ENCODE results near the gene ESR2.
A peak's percentile ranks its signal among the peaks of the same experiment; 100 is the strongest.

The ESR2 gene

DNA sequence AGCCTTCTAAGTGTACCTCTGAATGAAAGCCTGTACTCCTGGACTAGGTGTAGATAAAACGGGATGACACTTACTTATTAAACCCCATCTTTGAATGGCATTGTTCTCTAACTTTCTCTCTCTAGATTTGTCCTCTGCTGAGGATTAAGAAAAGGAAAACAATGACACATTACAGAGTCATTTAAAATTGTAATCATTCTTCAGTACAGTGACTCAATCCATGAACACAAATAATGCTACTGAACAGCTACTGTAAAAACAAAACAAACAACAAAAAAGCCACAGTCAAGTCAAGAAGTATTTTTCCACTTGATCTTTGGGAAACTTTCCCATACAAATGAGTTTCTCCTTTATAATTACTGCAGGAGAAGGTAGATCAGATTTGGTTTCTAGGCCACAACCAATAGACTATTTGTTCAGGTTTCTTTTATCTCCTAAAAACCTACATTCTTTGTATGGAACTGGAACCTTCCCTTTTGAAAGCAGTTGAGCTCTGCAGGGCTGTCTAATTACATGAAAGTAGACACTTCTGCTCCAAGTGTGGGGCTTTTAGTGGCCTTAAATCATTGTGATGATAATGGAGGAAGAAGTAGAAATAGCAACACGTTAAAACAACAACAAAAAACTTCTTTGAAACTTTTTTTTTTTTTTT is 219.1 kb downstream of the ESR2 start:
- Histone ChIP-seq H3K23ac (ENCODE audit: low read depth, low read length, poor library complexity) (no peak overlapping the region), H2BK120ac (ENCODE audit: low read depth, low read length) (no peak overlapping the region), H2AK5ac (ENCODE audit: low read depth, low read length) (no peak overlapping the region), H2BK5ac (ENCODE audit: low read length) (no peak overlapping the region), H3K4ac (ENCODE audit: low read length) (no peak overlapping the region), H2AFZ (ENCODE audit: low read length) (no peak overlapping the region), H3K9ac (ENCODE audit: low read depth, low read length, poor library complexity) (no peak overlapping the region), H3K18ac (ENCODE audit: low read length) (no peak overlapping the region), H4K8ac (ENCODE audit: low read depth, low read length) (no peak overlapping the region), H3K4me3 (ENCODE audit: low read length in 2 of 2) (no peak overlapping the region), H3K27me3 (ENCODE audit: control insufficient read depth in 3 of 3, insufficient read depth in 3 of 3, low read depth in 1 of 3, low read length in 3 of 3) (no peaks in the 10 kb centered on the region), H3K27ac (replicated peaks; ENCODE audit: low read length) (peak overlapping the region; percentile 16), H2BK12ac (ENCODE audit: low read length) (no peak overlapping the region), H3K14ac (ENCODE audit: low read length) (no peak overlapping the region), H3K4me2 (ENCODE audit: insufficient read depth, low read length, poor library complexity, severe bottlenecking) (no peak overlapping the region), H3K9me3 (replicated peaks in 1 of 2; ENCODE audit: control insufficient read depth in 2 of 2, insufficient read depth in 1 of 2, low read depth in 1 of 2, low read length in 2 of 2) (no peaks in the 10 kb centered on the region), H3K79me1 (ENCODE audit: low read depth, low read length) (no peaks in the 10 kb centered on the region), H4K91ac (ENCODE audit: low read depth, low read length, poor library complexity) (no peak overlapping the region), H3K36me3 (replicated peaks in 1 of 2; ENCODE audit: control insufficient read depth in 2 of 2, insufficient read depth in 2 of 2, low read length in 2 of 2) (peaks cover 10 to 99% of the 10 kb centered on the region in 2 donors), H2BK15ac (ENCODE audit: low read length) (no peak overlapping the region), H3K4me1 (ENCODE audit: control insufficient read depth in 2 of 2, insufficient read depth in 1 of 2, low read depth in 1 of 2, low read length in 2 of 2) (no peaks in the 10 kb centered on the region)
- no peak for DNase-seq (ENCODE audit: low spot score)
- no CpG with 5 or more reads among the region's 2 CpGs for WGBS, 2 donors (ENCODE audit: extremely low coverage in 2 of 2, insufficient read length in 2 of 2, insufficient replicate concordance in 1 of 2)

DNA sequence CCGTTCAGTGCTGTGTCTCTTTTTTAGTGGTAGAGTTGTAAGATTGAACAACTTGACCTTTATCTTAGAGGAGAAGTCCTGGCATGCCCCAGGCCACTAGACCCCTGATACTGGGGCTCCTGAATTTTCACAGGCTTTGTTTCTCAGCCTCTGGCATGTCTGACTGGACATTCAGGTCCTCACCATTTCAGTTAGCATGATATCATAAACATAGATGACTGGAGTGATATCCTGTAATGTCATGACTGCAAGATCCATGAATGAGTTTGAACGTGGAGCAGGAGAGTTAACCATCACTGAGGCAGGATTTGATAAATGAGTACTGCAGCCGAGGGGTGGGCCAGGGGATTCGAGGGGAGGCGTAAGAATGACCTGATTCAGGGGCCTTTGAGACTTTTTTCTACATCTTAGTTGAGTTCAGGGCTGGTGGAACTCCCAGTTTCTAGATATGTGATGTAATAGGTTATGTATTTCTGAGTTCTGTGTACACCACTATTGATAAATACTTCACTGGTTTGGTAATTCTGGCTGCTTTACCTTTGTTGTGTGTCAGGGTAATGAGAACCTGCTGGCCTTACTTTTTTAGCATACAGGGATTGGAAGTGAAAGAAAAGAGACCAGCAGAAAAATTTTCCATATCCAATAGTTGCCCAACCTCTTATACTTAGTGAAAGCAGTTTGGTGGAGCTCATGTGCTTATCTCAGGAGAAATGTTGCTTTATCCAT is 224.4 kb downstream of the ESR2 start:
- no peak overlapping the region for H3K4me3 ChIP-seq (ENCODE audit: low read length in 2 of 2)
- peaks cover 12 to 95% of the 10 kb centered on the region in 2 donors for H3K36me3 ChIP-seq (replicated peaks in 1 of 2; ENCODE audit: control insufficient read depth in 2 of 2, insufficient read depth in 2 of 2, low read length in 2 of 2)
- H3K18ac ChIP-seq (ENCODE audit: low read length) = no peak overlapping the region
- DNase-seq (ENCODE audit: low spot score) = no peak
- no peak overlapping the region for H4K91ac ChIP-seq (ENCODE audit: low read depth, low read length, poor library complexity)
- no peak overlapping the region for H3K23ac ChIP-seq (ENCODE audit: low read depth, low read length, poor library complexity)
- no peak overlapping the region for H2AK5ac ChIP-seq (ENCODE audit: low read depth, low read length)
- no peak overlapping the region for H2BK15ac ChIP-seq (ENCODE audit: low read length)
- no peak overlapping the region for H3K27ac ChIP-seq (replicated peaks; ENCODE audit: low read length)
- H3K4ac ChIP-seq (ENCODE audit: low read length) = no peak overlapping the region
- no peaks in the 10 kb centered on the region for H3K27me3 ChIP-seq (ENCODE audit: control insufficient read depth in 3 of 3, insufficient read depth in 3 of 3, low read depth in 1 of 3, low read length in 3 of 3)
- no peak overlapping the region for H4K8ac ChIP-seq (ENCODE audit: low read depth, low read length)
- H3K9me3 ChIP-seq (replicated peaks in 1 of 2; ENCODE audit: control insufficient read depth in 2 of 2, insufficient read depth in 1 of 2, low read depth in 1 of 2, low read length in 2 of 2) = no peaks in the 10 kb centered on the region
- H3K79me1 ChIP-seq (ENCODE audit: low read depth, low read length) = no peaks in the 10 kb centered on the region
- WGBS, 2 donors (ENCODE audit: extremely low coverage in 2 of 2, insufficient read length in 2 of 2, insufficient replicate concordance in 1 of 2) = no CpG with 5 or more reads among the region's 5 CpGs
- H3K4me2 ChIP-seq (ENCODE audit: insufficient read depth, low read length, poor library complexity, severe bottlenecking) = no peak overlapping the region
- H2BK120ac ChIP-seq (ENCODE audit: low read depth, low read length) = no peak overlapping the region
- no peak overlapping the region for H2BK5ac ChIP-seq (ENCODE audit: low read length)
- H3K9ac ChIP-seq (ENCODE audit: low read depth, low read length, poor library complexity) = no peak overlapping the region
- H2AFZ ChIP-seq (ENCODE audit: low read length) = no peak overlapping the region
- H3K14ac ChIP-seq (ENCODE audit: low read length) = no peak overlapping the region
- H2BK12ac ChIP-seq (ENCODE audit: low read length) = no peak overlapping the region
- no peaks in the 10 kb centered on the region for H3K4me1 ChIP-seq (ENCODE audit: control insufficient read depth in 2 of 2, insufficient read depth in 1 of 2, low read depth in 1 of 2, low read length in 2 of 2)

DNA sequence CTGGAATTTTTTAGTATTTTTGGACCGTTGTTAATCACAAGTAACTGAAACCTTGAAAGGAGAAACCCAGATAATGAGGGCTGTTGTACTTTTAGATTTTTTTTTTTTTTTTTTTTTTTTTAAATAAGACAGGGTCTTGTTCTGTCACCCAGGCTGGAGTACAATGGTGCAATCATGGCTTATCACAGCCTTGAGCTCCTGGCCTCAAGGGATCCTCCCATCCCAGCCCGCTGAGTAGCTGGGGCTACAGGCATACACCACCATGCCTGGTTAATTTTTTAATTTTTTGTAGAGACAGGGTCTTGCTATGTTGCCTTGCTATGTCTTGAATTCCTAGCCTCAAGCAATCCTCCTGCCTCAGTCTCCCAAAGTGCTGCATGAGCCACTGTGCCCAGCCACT is 229.7 kb downstream of the ESR2 start:
- no peak overlapping the region for H2BK15ac ChIP-seq (ENCODE audit: low read length)
- H4K8ac ChIP-seq (ENCODE audit: low read depth, low read length) = no peak overlapping the region
- WGBS, 2 donors (ENCODE audit: extremely low coverage in 2 of 2, insufficient read length in 2 of 2, insufficient replicate concordance in 1 of 2) = no CpG with 5 or more reads among the region's 2 CpGs
- no peak overlapping the region for H2BK5ac ChIP-seq (ENCODE audit: low read length)
- no peaks in the 10 kb centered on the region for H3K9me3 ChIP-seq (replicated peaks in 1 of 2; ENCODE audit: control insufficient read depth in 2 of 2, insufficient read depth in 1 of 2, low read depth in 1 of 2, low read length in 2 of 2)
- no peak overlapping the region for H2BK12ac ChIP-seq (ENCODE audit: low read length)
- peaks cover 0 to 7% of the 10 kb centered on the region in 2 donors for H3K4me1 ChIP-seq (ENCODE audit: control insufficient read depth in 2 of 2, insufficient read depth in 1 of 2, low read depth in 1 of 2, low read length in 2 of 2)
- no peak overlapping the region for H3K4ac ChIP-seq (ENCODE audit: low read length)
- H3K36me3 ChIP-seq (replicated peaks in 1 of 2; ENCODE audit: control insufficient read depth in 2 of 2, insufficient read depth in 2 of 2, low read length in 2 of 2) = peaks cover 12 to 92% of the 10 kb centered on the region in 2 donors
- no peak overlapping the region for H3K4me2 ChIP-seq (ENCODE audit: insufficient read depth, low read length, poor library complexity, severe bottlenecking)
- no peak overlapping the region for H2AFZ ChIP-seq (ENCODE audit: low read length)
- no peak overlapping the region for H3K9ac ChIP-seq (ENCODE audit: low read depth, low read length, poor library complexity)
- no peak overlapping the region for H3K18ac ChIP-seq (ENCODE audit: low read length)
- no peak overlapping the region for H3K14ac ChIP-seq (ENCODE audit: low read length)
- no peaks in the 10 kb centered on the region for H3K79me1 ChIP-seq (ENCODE audit: low read depth, low read length)
- no peak overlapping the region for H2AK5ac ChIP-seq (ENCODE audit: low read depth, low read length)
- no peak overlapping the region for H3K23ac ChIP-seq (ENCODE audit: low read depth, low read length, poor library complexity)
- H3K27ac ChIP-seq (replicated peaks; ENCODE audit: low read length) = no peak overlapping the region
- H4K91ac ChIP-seq (ENCODE audit: low read depth, low read length, poor library complexity) = no peak overlapping the region
- no peak for DNase-seq (ENCODE audit: low spot score)
- H3K4me3 ChIP-seq (ENCODE audit: low read length in 2 of 2) = no peak overlapping the region
- H3K27me3 ChIP-seq (ENCODE audit: control insufficient read depth in 3 of 3, insufficient read depth in 3 of 3, low read depth in 1 of 3, low read length in 3 of 3) = no peaks in the 10 kb centered on the region
- no peak overlapping the region for H2BK120ac ChIP-seq (ENCODE audit: low read depth, low read length)

DNA sequence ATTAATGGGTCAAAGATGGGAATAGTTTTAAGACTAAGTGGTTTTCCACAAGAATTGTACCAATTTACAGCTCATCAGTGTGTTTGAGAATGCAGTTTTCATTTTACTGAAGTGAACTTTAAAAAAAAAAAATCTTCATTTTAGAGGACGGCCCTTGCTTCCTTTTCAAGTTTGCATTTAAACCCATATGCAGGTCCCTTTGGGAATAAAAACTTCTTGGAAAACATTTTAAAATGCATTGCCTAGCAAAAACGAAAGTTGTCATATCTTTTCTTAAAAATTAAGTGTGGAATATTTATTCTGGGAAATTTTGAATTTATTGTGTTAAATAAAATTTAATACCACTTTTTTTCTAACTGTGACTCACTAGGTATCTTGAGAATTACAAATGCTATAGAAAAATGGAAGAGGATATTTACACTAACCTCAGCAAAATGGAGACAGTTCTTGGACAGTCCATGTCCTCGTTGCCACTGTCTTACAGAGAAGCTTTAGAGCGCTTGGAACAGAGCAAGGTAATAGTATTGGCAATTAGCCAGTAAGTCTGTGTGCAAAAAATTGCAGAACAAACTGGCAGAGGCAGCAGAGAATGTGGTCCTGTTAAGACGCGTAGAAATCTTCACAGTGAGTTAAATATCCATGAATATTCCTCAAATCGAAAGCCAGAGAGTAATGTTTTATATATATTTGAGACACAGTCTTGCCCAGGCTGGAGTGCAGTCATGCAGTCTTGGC is 231.6 kb downstream of the ESR2 start:
- peaks cover 8 to 91% of the 10 kb centered on the region in 2 donors for H3K36me3 ChIP-seq (replicated peaks in 1 of 2; ENCODE audit: control insufficient read depth in 2 of 2, insufficient read depth in 2 of 2, low read length in 2 of 2)
- WGBS, 2 donors (ENCODE audit: extremely low coverage in 2 of 2, insufficient read length in 2 of 2, insufficient replicate concordance in 1 of 2) = no CpG with 5 or more reads among the region's 7 CpGs
- H2BK120ac ChIP-seq (ENCODE audit: low read depth, low read length) = no peak overlapping the region

More for the DNA sequence above, 231.6 kb downstream of the ESR2 start:
- Histone ChIP-seq H2BK12ac (ENCODE audit: low read length) (no peak overlapping the region), H2BK15ac (ENCODE audit: low read length) (no peak overlapping the region), H3K27ac (replicated peaks; ENCODE audit: low read length) (no peak overlapping the region), H3K18ac (ENCODE audit: low read length) (no peak overlapping the region), H4K8ac (ENCODE audit: low read depth, low read length) (no peak overlapping the region), H3K79me1 (ENCODE audit: low read depth, low read length) (no peaks in the 10 kb centered on the region), H2AK5ac (ENCODE audit: low read depth, low read length) (no peak overlapping the region), H3K4ac (ENCODE audit: low read length) (no peak overlapping the region), H3K4me2 (ENCODE audit: insufficient read depth, low read length, poor library complexity, severe bottlenecking) (no peak overlapping the region), H3K4me3 (ENCODE audit: low read length in 2 of 2) (no peak overlapping the region), H3K9me3 (replicated peaks in 1 of 2; ENCODE audit: control insufficient read depth in 2 of 2, insufficient read depth in 1 of 2, low read depth in 1 of 2, low read length in 2 of 2) (no peaks in the 10 kb centered on the region), H3K27me3 (ENCODE audit: control insufficient read depth in 3 of 3, insufficient read depth in 3 of 3, low read depth in 1 of 3, low read length in 3 of 3) (no peaks in the 10 kb centered on the region), H2BK5ac (ENCODE audit: low read length) (no peak overlapping the region), H3K4me1 (ENCODE audit: control insufficient read depth in 2 of 2, insufficient read depth in 1 of 2, low read depth in 1 of 2, low read length in 2 of 2) (peaks cover 0 to 7% of the 10 kb centered on the region in 2 donors), H3K9ac (ENCODE audit: low read depth, low read length, poor library complexity) (no peak overlapping the region), H3K14ac (ENCODE audit: low read length) (no peak overlapping the region), H2AFZ (ENCODE audit: low read length) (no peak overlapping the region), H3K23ac (ENCODE audit: low read depth, low read length, poor library complexity) (no peak overlapping the region), H4K91ac (ENCODE audit: low read depth, low read length, poor library complexity) (no peak overlapping the region)
- no peak for DNase-seq (ENCODE audit: low spot score)

Measured in neuronal stem cell (in vitro differentiated cells).